Activated gamma-delta T cell treated with Interleukin-2 at 50 U/mL for 16 hours (primary cell): ENCODE results near the gene PAQR5.
"Not testable (repeated sequence)": the region's sequence is repeated elsewhere in the genome, so short reads cannot be mapped to it uniquely, and the experiment has no call there.

Experiments used
- DNase-seq: peaks from one replicate; pipeline ENCODE4 v3.0.0-alpha.2; 2020

PAQR5 gene

GRCh38 chr15:69317392-69317841, 18.7 kb downstream of the PAQR5 start:
- no peak for DNase-seq

- DNase-seq, result no peak
Observed at GRCh38 chr15:69318033-69318432, 19.3 kb downstream of the PAQR5 start.

- no peak for DNase-seq
Observed at GRCh38 chr15:69319384-69320375, 21.0 kb downstream of the PAQR5 start.

GRCh38 chr15:69320977-69321554, 22.4 kb downstream of the PAQR5 start:
- no peak for DNase-seq

- no peak for DNase-seq
Observed at GRCh38 chr15:69323893-69324430, 25.2 kb downstream of the PAQR5 start.

GRCh38 chr15:69324565-69324964, 25.9 kb downstream of the PAQR5 start:
- DNase-seq, result no peak

- DNase-seq, result no peak
Observed at GRCh38 chr15:69325456-69325971, 26.8 kb downstream of the PAQR5 start.

DNA sequence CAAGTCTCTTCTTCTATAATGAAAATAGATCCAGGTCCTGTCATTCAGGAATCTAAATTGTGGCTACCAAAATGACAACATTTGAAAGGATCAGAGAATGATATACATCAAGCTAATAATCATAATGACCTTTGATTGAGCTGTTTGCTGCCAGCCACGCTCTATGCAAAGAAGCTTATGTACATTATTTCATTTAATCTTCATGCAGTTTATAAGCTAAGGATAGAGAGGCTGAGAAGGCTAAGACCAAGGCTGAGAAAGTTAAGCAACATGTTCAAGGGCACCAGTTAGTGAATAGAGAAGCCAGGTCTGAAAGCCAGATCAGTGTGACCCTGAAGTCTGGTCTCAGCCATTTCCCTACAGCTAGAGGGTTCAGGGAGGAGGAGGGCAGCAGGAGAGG, 29.4 kb downstream of the PAQR5 start:
- no peak for DNase-seq

GRCh38 chr15:69328739-69329138, 30.0 kb downstream of the PAQR5 start:
- DNase-seq, result no peak

DNA sequence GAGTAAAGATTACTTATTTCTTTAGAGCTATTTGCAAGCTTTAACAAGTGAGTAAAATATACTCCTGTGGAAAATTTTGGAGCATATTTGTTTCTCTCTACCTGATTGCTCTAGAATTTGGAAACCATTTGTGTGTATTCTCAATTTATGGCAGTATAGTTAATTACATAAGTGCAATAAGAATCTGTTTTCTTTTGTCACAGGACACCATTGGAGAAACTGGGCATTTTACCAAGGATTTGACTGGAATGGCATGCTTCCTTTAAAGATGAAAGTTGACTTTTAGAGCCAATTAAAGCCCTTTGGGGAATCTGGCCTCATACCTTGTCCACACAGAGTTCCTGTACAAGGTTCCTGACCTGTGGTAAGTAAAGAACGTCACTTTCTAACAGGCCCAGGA, 38.4 kb downstream of the PAQR5 start:
- no peak for DNase-seq

GRCh38 chr15:69338535-69339213, 40.0 kb downstream of the PAQR5 start:
- DNase-seq, result no peak

DNA sequence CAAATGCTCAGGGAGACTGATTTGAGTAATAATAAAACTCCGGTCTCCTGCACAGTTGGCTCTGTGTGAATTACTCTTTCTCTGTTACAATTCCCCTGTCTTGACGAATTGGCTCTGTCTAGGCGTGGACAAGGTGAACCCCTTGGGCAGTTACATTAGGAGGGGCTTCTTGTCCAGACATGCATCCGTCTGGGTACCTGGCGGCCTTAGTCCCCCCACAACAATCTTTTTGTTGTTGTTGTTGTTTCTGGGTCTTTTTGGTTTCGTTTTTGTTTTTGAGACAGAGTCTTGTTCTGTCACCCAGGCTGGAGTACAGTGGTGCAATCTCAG, 40.5 kb downstream of the PAQR5 start:
- not testable (repeated sequence) for DNase-seq

GRCh38 chr15:69340243-69340900, 41.7 kb downstream of the PAQR5 start:
- no peak for DNase-seq

GRCh38 chr15:69341356-69341755, 42.6 kb downstream of the PAQR5 start:
- DNase-seq, result no peak

- no peak for DNase-seq
Observed at GRCh38 chr15:69342460-69343076, 43.9 kb downstream of the PAQR5 start.

GRCh38 chr15:69343133-69343532, 44.4 kb downstream of the PAQR5 start:
- no peak for DNase-seq

- DNase-seq, result no peak
Observed at GRCh38 chr15:69344238-69344637, 45.5 kb downstream of the PAQR5 start.

DNA sequence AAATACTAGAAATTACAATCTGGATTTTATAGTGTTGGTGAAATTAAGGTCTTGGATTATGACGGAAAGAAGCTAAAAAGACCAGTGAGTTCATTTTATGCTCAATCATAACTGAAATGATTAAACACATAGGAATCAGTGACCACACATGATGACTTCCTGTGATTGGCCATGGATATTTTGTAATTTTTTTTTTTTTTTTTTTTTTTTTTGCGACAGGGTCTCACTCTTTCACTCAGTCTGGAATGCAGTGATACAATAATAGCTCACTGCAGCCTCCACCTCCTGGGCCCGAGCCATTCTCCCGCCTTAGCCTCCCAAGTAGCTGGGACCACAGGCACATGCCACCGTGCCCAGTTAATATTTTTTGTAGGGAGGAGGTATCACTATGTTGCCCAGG, 47.4 kb downstream of the PAQR5 start:
- DNase-seq, result no peak

- DNase-seq, result no peak
Observed at GRCh38 chr15:69351333-69351732, 52.6 kb downstream of the PAQR5 start.

GRCh38 chr15:69351884-69352283, 53.2 kb downstream of the PAQR5 start:
- DNase-seq, result no peak

- no peak for DNase-seq
Observed at GRCh38 chr15:69357773-69358771, 59.4 kb downstream of the PAQR5 start.
